HEK293 (cell line): ENCODE measurements around the gene NGB.
A peak's percentile ranks its signal among the peaks of the same experiment; 100 is the strongest.

Experiments used
- ATF2 ChIP-seq: fragments of 450-650 bp; formaldehyde crosslinking; IDR thresholded peaks from 2 replicates; pipeline ENCODE4 v1.5.1; 2016; ENCODE audit warnings: missing biosample characterization, missing genetic modification characterization, low read depth
- GLI2 ChIP-seq: fragments of 450-650 bp; formaldehyde crosslinking; IDR thresholded peaks from 2 replicates; pipeline ENCODE4; 2017; ENCODE audit warnings: missing biosample characterization, missing genetic modification characterization, low read depth, borderline replicate concordance
- GLIS2 ChIP-seq: fragments of 450-650 bp; formaldehyde crosslinking; IDR thresholded peaks from 2 replicates; pipeline ENCODE4 v1.5.1; 2016; ENCODE audit warnings: missing biosample characterization, missing genetic modification characterization
- KLF8 ChIP-seq: fragments of 450-650 bp; formaldehyde crosslinking; IDR thresholded peaks from 2 replicates; pipeline ENCODE4 v1.5.1; 2016; ENCODE audit warnings: missing biosample characterization, missing genetic modification characterization
- KLF9 ChIP-seq: fragments of 450-650 bp; formaldehyde crosslinking; IDR thresholded peaks from 2 replicates; pipeline ENCODE4 v1.5.1; 2016; ENCODE audit warnings: missing biosample characterization, missing genetic modification characterization, low read depth
- TCF7L2 ChIP-seq: IDR thresholded peaks from 2 replicates; pipeline ENCODE4 v1.6.1; 2011; ENCODE audit warnings: low read depth, mild to moderate bottlenecking, inconsistent platforms, low read length, moderate library complexity, borderline replicate concordance
- ZBTB21 ChIP-seq: fragments of 450-650 bp; formaldehyde crosslinking; IDR thresholded peaks from 2 replicates; pipeline ENCODE4 v1.5.1; 2017; ENCODE audit warnings: missing biosample characterization, missing genetic modification characterization
- ZBTB49 ChIP-seq: fragments of 450-650 bp; formaldehyde crosslinking; IDR thresholded peaks from 2 replicates; pipeline ENCODE4 v1.5.1; 2016; ENCODE audit warnings: missing biosample characterization, missing genetic modification characterization, low read depth
- ZFP3 ChIP-seq: fragments of 450-650 bp; formaldehyde crosslinking; IDR thresholded peaks from 2 replicates; pipeline ENCODE4 v1.5.1; 2016; ENCODE audit warnings: low read depth, missing biosample characterization, missing genetic modification characterization
- ZFP41 ChIP-seq: fragments of 450-650 bp; formaldehyde crosslinking; IDR thresholded peaks from 2 replicates; pipeline ENCODE4 v1.5.1; 2016; ENCODE audit warnings: missing biosample characterization, missing genetic modification characterization, borderline replicate concordance
- ZNF10 ChIP-seq: fragments of 450-650 bp; formaldehyde crosslinking; IDR thresholded peaks from 2 replicates; pipeline ENCODE4 v1.5.1; 2017; ENCODE audit warnings: missing biosample characterization, missing genetic modification characterization
- ZNF114 ChIP-seq: fragments of 450-650 bp; formaldehyde crosslinking; IDR thresholded peaks from 2 replicates; pipeline ENCODE4 v1.5.0; 2017; ENCODE audit warnings: missing biosample characterization, missing genetic modification characterization
- ZNF133 ChIP-seq: fragments of 450-650 bp; formaldehyde crosslinking; IDR thresholded peaks from 2 replicates; pipeline ENCODE4 v1.5.1; 2016; ENCODE audit warnings: missing biosample characterization, missing genetic modification characterization
- ZNF138 ChIP-seq: fragments of 450-650 bp; formaldehyde crosslinking; IDR thresholded peaks from 2 replicates; pipeline ENCODE4 v1.5.1; 2016; ENCODE audit warnings: missing biosample characterization, missing genetic modification characterization, borderline replicate concordance
- ZNF146 ChIP-seq: fragments of 450-650 bp; formaldehyde crosslinking; IDR thresholded peaks from 2 replicates; pipeline ENCODE4 v1.5.1; 2016; ENCODE audit warnings: missing biosample characterization, missing genetic modification characterization
- ZNF174 ChIP-seq: fragments of 450-650 bp; formaldehyde crosslinking; IDR thresholded peaks from 2 replicates; pipeline ENCODE4 v1.5.0; 2017; ENCODE audit warnings: missing biosample characterization, mild to moderate bottlenecking, missing genetic modification characterization
- ZNF184 ChIP-seq: fragments of 450-650 bp; IDR thresholded peaks from 2 replicates; pipeline ENCODE4 v1.5.1; 2018; ENCODE audit warnings: missing biosample characterization, mild to moderate bottlenecking, missing genetic modification characterization
- ZNF555 ChIP-seq: fragments of 450-650 bp; formaldehyde crosslinking; conservative IDR thresholded peaks from 2 replicates; pipeline ENCODE4 v1.5.1; 2017; ENCODE audit warnings: missing biosample characterization, mild to moderate bottlenecking, missing genetic modification characterization, inconsistent platforms
- ZNF670 ChIP-seq: fragments of 450-650 bp; formaldehyde crosslinking; IDR thresholded peaks from 2 replicates; pipeline ENCODE4 v1.5.1; 2016; ENCODE audit warnings: missing biosample characterization, missing genetic modification characterization, low read depth
- ZNF777 ChIP-seq: fragments of 450-650 bp; formaldehyde crosslinking; IDR thresholded peaks from 2 replicates; pipeline ENCODE4 v1.5.1; 2017; ENCODE audit warnings: missing biosample characterization, missing genetic modification characterization, borderline replicate concordance
- ZNF843 ChIP-seq: fragments of 450-650 bp; formaldehyde crosslinking; IDR thresholded peaks from 2 replicates; pipeline ENCODE4 v1.5.1; 2016; ENCODE audit warnings: missing biosample characterization, missing genetic modification characterization
- TF ChIP-seq, protein P1 (sequence below): fragments of 450-650 bp; formaldehyde crosslinking; IDR thresholded peaks from 2 replicates; pipeline ENCODE4 v1.5.1; 2017; ENCODE audit warnings: missing biosample characterization, mild to moderate bottlenecking, missing genetic modification characterization, moderate library complexity
- TF ChIP-seq, protein P2 (sequence below): fragments of 450-650 bp; formaldehyde crosslinking; IDR thresholded peaks from 2 replicates; pipeline ENCODE4 v1.5.1; 2016; ENCODE audit warnings: missing biosample characterization, missing genetic modification characterization
- TF ChIP-seq, protein P3 (sequence below): fragments of 450-650 bp; formaldehyde crosslinking; optimal IDR thresholded peaks from 2 replicates; pipeline ENCODE3; 2016; ENCODE audit warnings: missing biosample characterization, mild to moderate bottlenecking, missing genetic modification characterization
- TF ChIP-seq, protein P4 (sequence below): fragments of 450-650 bp; formaldehyde crosslinking; conservative IDR thresholded peaks from 2 replicates; pipeline ENCODE4 v1.5.1; 2016; ENCODE audit warnings: low read depth, missing biosample characterization, missing genetic modification characterization
- TF ChIP-seq, protein P5 (sequence below): fragments of 450-650 bp; formaldehyde crosslinking; IDR thresholded peaks from 2 replicates; pipeline ENCODE4 v1.5.1; 2016; ENCODE audit warnings: missing biosample characterization, missing genetic modification characterization

The NGB gene

DNA sequence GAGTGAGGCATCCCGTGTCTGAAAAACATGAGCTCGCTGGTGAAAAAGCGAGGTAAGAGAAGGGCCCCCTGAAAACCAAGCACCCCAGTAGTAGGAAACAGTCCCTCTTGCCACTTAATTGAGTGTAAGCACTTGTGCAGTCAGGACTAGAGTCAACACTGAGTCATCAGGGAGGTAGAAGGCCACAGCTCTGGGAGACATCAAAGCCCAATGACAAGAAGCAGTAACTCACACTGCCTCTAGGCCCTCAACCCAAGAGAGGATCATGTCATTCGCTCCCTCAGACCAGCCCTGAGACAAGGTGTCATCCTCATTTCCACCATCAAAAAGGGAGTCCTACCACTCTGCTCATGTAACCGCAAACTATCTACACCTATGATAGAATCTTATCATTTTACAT lies 31.9 kb upstream of the NGB start (continued):
- TF ChIP-seq ZNF843 (tag by site-specific recombination) (no peak), TCF7L2 (peak; percentile 68; the same call in 1 of the 2 replicates), KLF9 (tag by site-specific recombination) (no peak), ZNF777 (tag by site-specific recombination) (no peak), ZNF174 (tag by site-specific recombination) (no peak), ZFP3 (tag by site-specific recombination) (no peak), GLIS2 (no peak), ZNF555 (tag by site-specific recombination) (no peak), KLF8 (tag by site-specific recombination) (peak; percentile 22; the same call in 1 of the 2 replicates), ZNF146 (no peak), ZBTB49 (tag by site-specific recombination) (no peak), ZNF114 (tag by site-specific recombination) (no peak), ZNF184 (tag by site-specific recombination) (no peak), GLI2 (no peak), ZNF138 (tag by site-specific recombination) (no peak), ZNF670 (tag by site-specific recombination) (no peak), ZFP41 (tag by site-specific recombination) (no peak), ZNF133 (tag by site-specific recombination) (no peak), ZBTB21 (tag by site-specific recombination) (peak; percentile 68; the same call in 1 of the 2 replicates), ZNF10 (tag by site-specific recombination) (no peak), ATF2 (tag by site-specific recombination) (no peak)
- TF ChIP-seq, protein P1, sequence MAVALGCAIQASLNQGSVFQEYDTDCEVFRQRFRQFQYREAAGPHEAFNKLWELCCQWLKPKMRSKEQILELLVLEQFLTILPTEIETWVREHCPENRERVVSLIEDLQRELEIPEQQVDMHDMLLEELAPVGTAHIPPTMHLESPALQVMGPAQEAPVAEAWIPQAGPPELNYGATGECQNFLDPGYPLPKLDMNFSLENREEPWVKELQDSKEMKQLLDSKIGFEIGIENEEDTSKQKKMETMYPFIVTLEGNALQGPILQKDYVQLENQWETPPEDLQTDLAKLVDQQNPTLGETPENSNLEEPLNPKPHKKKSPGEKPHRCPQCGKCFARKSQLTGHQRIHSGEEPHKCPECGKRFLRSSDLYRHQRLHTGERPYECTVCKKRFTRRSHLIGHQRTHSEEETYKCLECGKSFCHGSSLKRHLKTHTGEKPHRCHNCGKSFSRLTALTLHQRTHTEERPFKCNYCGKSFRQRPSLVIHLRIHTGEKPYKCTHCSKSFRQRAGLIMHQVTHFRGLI (tag by site-specific recombination): no peak
- TF ChIP-seq, protein P2, sequence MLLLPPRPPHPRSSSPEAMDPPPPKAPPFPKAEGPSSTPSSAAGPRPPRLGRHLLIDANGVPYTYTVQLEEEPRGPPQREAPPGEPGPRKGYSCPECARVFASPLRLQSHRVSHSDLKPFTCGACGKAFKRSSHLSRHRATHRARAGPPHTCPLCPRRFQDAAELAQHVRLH (tag by site-specific recombination): no peak
- TF ChIP-seq, protein P3, sequence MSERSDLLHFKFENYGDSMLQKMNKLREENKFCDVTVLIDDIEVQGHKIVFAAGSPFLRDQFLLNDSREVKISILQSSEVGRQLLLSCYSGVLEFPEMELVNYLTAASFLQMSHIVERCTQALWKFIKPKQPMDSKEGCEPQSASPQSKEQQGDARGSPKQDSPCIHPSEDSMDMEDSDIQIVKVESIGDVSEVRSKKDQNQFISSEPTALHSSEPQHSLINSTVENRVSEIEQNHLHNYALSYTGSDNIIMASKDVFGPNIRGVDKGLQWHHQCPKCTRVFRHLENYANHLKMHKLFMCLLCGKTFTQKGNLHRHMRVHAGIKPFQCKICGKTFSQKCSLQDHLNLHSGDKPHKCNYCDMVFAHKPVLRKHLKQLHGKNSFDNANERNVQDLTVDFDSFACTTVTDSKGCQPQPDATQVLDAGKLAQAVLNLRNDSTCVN (tag by site-specific recombination): no peak
- TF ChIP-seq, protein P4, sequence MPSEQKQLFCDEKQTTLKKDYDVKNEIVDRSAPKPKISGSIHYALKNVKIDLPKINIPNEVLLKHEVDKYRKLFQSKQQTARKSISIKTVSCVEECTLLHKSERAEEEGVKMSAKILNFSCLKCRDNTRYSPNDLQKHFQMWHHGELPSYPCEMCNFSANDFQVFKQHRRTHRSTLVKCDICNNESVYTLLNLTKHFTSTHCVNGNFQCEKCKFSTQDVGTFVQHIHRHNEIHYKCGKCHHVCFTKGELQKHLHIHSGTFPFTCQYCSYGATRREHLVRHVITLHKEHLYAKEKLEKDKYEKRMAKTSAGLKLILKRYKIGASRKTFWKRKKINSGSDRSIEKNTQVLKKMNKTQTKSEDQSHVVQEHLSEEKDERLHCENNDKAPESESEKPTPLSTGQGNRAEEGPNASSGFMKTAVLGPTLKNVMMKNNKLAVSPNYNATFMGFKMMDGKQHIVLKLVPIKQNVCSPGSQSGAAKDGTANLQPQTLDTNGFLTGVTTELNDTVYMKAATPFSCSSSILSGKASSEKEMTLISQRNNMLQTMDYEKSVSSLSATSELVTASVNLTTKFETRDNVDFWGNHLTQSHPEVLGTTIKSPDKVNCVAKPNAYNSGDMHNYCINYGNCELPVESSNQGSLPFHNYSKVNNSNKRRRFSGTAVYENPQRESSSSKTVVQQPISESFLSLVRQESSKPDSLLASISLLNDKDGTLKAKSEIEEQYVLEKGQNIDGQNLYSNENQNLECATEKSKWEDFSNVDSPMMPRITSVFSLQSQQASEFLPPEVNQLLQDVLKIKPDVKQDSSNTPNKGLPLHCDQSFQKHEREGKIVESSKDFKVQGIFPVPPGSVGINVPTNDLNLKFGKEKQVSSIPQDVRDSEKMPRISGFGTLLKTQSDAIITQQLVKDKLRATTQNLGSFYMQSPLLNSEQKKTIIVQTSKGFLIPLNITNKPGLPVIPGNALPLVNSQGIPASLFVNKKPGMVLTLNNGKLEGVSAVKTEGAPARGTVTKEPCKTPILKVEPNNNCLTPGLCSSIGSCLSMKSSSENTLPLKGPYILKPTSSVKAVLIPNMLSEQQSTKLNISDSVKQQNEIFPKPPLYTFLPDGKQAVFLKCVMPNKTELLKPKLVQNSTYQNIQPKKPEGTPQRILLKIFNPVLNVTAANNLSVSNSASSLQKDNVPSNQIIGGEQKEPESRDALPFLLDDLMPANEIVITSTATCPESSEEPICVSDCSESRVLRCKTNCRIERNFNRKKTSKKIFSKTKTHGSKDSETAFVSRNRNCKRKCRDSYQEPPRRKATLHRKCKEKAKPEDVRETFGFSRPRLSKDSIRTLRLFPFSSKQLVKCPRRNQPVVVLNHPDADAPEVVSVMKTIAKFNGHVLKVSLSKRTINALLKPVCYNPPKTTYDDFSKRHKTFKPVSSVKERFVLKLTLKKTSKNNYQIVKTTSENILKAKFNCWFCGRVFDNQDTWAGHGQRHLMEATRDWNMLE (tag by site-specific recombination): no peak
- TF ChIP-seq, protein P5, sequence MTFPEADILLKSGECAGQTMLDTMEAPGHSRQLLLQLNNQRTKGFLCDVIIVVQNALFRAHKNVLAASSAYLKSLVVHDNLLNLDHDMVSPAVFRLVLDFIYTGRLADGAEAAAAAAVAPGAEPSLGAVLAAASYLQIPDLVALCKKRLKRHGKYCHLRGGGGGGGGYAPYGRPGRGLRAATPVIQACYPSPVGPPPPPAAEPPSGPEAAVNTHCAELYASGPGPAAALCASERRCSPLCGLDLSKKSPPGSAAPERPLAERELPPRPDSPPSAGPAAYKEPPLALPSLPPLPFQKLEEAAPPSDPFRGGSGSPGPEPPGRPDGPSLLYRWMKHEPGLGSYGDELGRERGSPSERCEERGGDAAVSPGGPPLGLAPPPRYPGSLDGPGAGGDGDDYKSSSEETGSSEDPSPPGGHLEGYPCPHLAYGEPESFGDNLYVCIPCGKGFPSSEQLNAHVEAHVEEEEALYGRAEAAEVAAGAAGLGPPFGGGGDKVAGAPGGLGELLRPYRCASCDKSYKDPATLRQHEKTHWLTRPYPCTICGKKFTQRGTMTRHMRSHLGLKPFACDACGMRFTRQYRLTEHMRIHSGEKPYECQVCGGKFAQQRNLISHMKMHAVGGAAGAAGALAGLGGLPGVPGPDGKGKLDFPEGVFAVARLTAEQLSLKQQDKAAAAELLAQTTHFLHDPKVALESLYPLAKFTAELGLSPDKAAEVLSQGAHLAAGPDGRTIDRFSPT (tag by site-specific recombination): 0 out of 2 replicates have a peak, but pooled peaks have one; percentile 24
